Hepatocyte (in vitro differentiated cells): ENCODE results near the gene UNC13D.

ENCODE experiments used
- EZH2 ChIP-seq: fragments of 200-600 bp; sonication (generic); IDR thresholded peaks from 2 replicates; pipeline ENCODE4 v1.6.1; 2016; ENCODE audit warnings: antibody characterized with exemption, mild to moderate bottlenecking, borderline replicate concordance
- EZH2phosphoT487 ChIP-seq: fragments of 200-600 bp; sonication (generic); IDR thresholded peaks from one replicate; pipeline ENCODE4 v1.6.1; 2018; ENCODE audit warnings: antibody characterized with exemption, mild to moderate bottlenecking, low read depth, moderate library complexity; ENCODE audit not compliant: unreplicated experiment, severe bottlenecking
- TF ChIP-seq, protein P1 (sequence below): fragments of 200-600 bp; sonication (generic); IDR thresholded peaks from 2 replicates; pipeline ENCODE4 v1.5.1; 2016; ENCODE audit warnings: antibody characterized with exemption, mild to moderate bottlenecking; ENCODE audit not compliant: poor library complexity

DNA sequence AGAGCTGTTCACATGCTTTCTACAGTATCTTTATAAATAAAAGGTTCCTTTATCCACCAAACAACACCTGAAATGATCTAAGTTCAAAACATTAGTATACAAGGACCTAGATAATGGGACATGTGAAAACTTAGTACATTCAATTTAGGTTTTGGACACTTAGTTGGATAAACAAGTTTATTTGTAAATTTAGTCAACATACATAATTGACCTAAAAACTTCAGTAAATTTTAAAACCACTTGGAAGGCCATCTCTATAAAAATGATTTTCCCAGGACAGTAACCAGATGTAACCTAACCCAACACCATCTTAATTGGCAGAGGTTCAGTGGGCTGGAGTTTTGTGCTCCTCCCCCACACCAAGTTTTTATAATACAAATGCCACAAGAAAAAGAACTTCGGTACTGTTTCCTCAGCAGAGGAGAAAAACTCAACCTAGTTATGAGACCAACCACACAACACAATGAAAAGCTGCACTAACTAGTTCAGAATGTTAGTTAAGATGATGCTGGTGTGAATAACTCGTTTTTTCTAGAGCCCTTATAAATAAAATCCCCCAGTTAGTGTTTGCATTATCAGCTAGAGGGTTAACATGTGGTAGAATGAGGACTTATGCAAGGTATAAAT is 66.8 kb downstream of the UNC13D start:
- TF ChIP-seq EZH2phosphoT487 (peak; percentile 23), EZH2 (no peak)
- TF ChIP-seq, protein P1, sequence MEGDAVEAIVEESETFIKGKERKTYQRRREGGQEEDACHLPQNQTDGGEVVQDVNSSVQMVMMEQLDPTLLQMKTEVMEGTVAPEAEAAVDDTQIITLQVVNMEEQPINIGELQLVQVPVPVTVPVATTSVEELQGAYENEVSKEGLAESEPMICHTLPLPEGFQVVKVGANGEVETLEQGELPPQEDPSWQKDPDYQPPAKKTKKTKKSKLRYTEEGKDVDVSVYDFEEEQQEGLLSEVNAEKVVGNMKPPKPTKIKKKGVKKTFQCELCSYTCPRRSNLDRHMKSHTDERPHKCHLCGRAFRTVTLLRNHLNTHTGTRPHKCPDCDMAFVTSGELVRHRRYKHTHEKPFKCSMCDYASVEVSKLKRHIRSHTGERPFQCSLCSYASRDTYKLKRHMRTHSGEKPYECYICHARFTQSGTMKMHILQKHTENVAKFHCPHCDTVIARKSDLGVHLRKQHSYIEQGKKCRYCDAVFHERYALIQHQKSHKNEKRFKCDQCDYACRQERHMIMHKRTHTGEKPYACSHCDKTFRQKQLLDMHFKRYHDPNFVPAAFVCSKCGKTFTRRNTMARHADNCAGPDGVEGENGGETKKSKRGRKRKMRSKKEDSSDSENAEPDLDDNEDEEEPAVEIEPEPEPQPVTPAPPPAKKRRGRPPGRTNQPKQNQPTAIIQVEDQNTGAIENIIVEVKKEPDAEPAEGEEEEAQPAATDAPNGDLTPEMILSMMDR = no peak
